ENCODE measurements around the gene MIAT.

DNA sequence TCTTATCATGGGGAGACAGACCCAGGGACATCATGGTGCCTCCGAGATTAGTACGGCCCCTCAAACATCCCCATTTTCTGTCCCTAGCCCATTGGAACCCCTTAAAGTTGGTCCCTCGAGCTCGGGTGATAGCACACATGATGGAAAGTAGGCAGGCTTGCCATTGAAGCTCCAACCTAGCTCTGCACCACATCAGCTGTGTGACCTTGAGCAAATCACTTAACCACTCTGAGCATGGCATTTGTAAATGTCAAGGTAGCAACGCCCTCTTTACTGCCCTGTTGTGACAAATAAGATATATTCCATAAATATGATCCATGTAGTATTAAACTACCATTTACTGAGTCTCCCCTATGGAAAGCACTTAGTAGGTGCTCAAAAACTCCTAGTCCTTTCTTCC lies 61.1 kb downstream of the MIAT start:
- TF ChIP-seq POLR2A (IDR thresholded peaks at IDR 0.05; ENCODE audit: low read length), result no peak
- TF ChIP-seq GATA1 (IDR thresholded peaks at IDR 0.05; ENCODE audit: low read depth, low read length), result no peak

Measured in erythroblast (primary cell).